ENCODE data around the gene UROD. TPM values are rescaled to one million over a fixed set of nuclear protein-coding genes. Genes with fewer than 3 reads are reported as not detected.
"Not testable (repeated sequence)": the region's sequence is repeated elsewhere in the genome, so short reads cannot be mapped to it uniquely, and the experiment has no call there.

The UROD gene
- total and polyA plus RNA-seq, 2 donors (not counting 1 experiment from before 2014, with no cell fraction given), result 65.5 to 82.5 TPM

DNA sequence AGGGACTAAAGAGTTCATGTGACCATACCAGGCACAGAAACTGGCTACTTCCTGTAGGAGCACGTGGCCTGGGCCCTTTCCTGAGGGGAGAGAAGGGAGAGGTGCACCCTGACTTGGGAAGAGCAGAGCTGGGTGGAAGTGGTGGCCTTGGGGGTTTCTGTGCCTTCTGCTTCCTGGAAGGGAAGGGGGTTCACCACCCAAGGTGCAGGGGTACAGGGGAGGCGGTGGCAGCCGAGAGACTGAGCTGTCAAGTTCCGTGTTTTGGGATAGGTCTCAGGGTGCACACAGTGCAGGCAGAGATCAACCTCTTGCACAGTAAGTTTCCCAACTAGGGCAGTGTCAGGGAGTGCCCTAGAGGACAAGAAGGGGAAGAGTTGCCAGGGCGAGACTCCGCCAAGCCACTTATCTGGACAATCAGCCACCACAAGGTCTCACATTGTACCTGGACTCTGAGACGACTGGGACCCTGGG is 11.0 kb upstream of the UROD start:
- Histone ChIP-seq H3K4me3 (ENCODE audit: control extremely low read depth in 1 of 5, extremely low read depth in 1 of 5, insufficient read depth in 1 of 5, low read depth in 2 of 5, low read length in 4 of 5) (no peak overlapping the region), H3K27me3 (replicated peaks in 1 of 4; ENCODE audit: control extremely low read depth in 1 of 4, control insufficient read depth in 3 of 4, insufficient read depth in 4 of 4, low read length in 3 of 4) (no peaks in the 10 kb centered on the region), H2AFZ (ENCODE audit: insufficient read depth, low read depth, low read length, poor library complexity, severe bottlenecking) (no peak overlapping the region), H3K79me2 (ENCODE audit: control insufficient read depth, insufficient read depth, low read length) (no peaks in the 10 kb centered on the region), H3K27ac (ENCODE audit: low read length in 2 of 2) (no peak overlapping the region), H3K4me2 (replicated peaks; ENCODE audit: low read depth, low read length, poor library complexity, severe bottlenecking) (no peak overlapping the region), H4K20me1 (ENCODE audit: control insufficient read depth, insufficient read depth, low read length, poor library complexity, severe bottlenecking) (no peaks in the 10 kb centered on the region), H3K9ac (ENCODE audit: low read length) (no peak overlapping the region), H3K9me3 (ENCODE audit: control extremely low read depth in 1 of 3, control insufficient read depth in 2 of 3, insufficient read depth in 1 of 3, low read length in 2 of 3) (no peaks in the 10 kb centered on the region), H3K36me3 (replicated peaks in 1 of 2; ENCODE audit: control extremely low read depth in 1 of 2, control insufficient read depth in 1 of 2, extremely low read depth in 1 of 2, insufficient read depth in 2 of 2, low read length in 1 of 2) (peaks cover 0 to 43% of the 10 kb centered on the region in 2 experiments), H3K4me1 (ENCODE audit: control insufficient read depth in 2 of 2, insufficient read depth in 2 of 2, low read length in 2 of 2) (no peaks in the 10 kb centered on the region)
- WGBS (ENCODE audit: insufficient coverage), result 78% methylated on average over 6 of the region's 7 CpGs
- H3K27ac Mint-ChIP-seq, result no peak overlapping the region
- H3K9me3 Mint-ChIP-seq (ENCODE audit: insufficient read depth), result no peaks in the 10 kb centered on the region
- ATAC-seq (ENCODE audit: low read depth), result no peak
- no peaks in the 10 kb centered on the region for H3K27me3 Mint-ChIP-seq
- no peak for DNase-seq
- H3K4me3 Mint-ChIP-seq, result no peak overlapping the region
- ChIA-PET POLR2A (no interaction called here), CTCF (interaction anchor here (0.9 kb wide), 1 partner anchor 13 kb away, joined by 3 read pairs; no protein-coding TSS in a partner anchor)
- TF ChIP-seq, protein P1, sequence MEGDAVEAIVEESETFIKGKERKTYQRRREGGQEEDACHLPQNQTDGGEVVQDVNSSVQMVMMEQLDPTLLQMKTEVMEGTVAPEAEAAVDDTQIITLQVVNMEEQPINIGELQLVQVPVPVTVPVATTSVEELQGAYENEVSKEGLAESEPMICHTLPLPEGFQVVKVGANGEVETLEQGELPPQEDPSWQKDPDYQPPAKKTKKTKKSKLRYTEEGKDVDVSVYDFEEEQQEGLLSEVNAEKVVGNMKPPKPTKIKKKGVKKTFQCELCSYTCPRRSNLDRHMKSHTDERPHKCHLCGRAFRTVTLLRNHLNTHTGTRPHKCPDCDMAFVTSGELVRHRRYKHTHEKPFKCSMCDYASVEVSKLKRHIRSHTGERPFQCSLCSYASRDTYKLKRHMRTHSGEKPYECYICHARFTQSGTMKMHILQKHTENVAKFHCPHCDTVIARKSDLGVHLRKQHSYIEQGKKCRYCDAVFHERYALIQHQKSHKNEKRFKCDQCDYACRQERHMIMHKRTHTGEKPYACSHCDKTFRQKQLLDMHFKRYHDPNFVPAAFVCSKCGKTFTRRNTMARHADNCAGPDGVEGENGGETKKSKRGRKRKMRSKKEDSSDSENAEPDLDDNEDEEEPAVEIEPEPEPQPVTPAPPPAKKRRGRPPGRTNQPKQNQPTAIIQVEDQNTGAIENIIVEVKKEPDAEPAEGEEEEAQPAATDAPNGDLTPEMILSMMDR (IDR thresholded peaks at IDR 0.05), result no peak
- TF ChIP-seq EZH2 (IDR thresholded peaks at IDR 0.05; ENCODE audit: borderline replicate concordance, insufficient read depth, low read depth, low read length, poor library complexity, severe bottlenecking), result no peak
- intact Hi-C loops (cut with micrococcal nuclease), result no loop called here
- peaks cover 3% of the 10 kb centered on the region for H3K4me1 Mint-ChIP-seq

GRCh38 chr1:45001576-45001975 is 10.5 kb upstream of the UROD start:
- CTCF ChIA-PET; ATAC-seq (ENCODE audit: low read depth); intact Hi-C loops (cut with micrococcal nuclease); H3K4me3 Mint-ChIP-seq; H3K9me3 Mint-ChIP-seq (ENCODE audit: insufficient read depth); H3K27me3 ChIP-seq (replicated peaks in 1 of 4; ENCODE audit: control extremely low read depth in 1 of 4, control insufficient read depth in 3 of 4, insufficient read depth in 4 of 4, low read length in 3 of 4); H3K27ac Mint-ChIP-seq; H3K27me3 Mint-ChIP-seq; H3K27ac ChIP-seq (ENCODE audit: low read length in 2 of 2); H4K20me1 ChIP-seq (ENCODE audit: control insufficient read depth, insufficient read depth, low read length, poor library complexity, severe bottlenecking); DNase-seq; H2AFZ ChIP-seq (ENCODE audit: insufficient read depth, low read depth, low read length, poor library complexity, severe bottlenecking); POLR2A ChIA-PET; H3K79me2 ChIP-seq (ENCODE audit: control insufficient read depth, insufficient read depth, low read length); H3K4me1 ChIP-seq (ENCODE audit: control insufficient read depth in 2 of 2, insufficient read depth in 2 of 2, low read length in 2 of 2); H3K4me3 ChIP-seq (ENCODE audit: control extremely low read depth in 1 of 5, extremely low read depth in 1 of 5, insufficient read depth in 1 of 5, low read depth in 2 of 5, low read length in 4 of 5); H3K9ac ChIP-seq (ENCODE audit: low read length); H3K9me3 ChIP-seq (ENCODE audit: control extremely low read depth in 1 of 3, control insufficient read depth in 2 of 3, insufficient read depth in 1 of 3, low read length in 2 of 3); H3K4me1 Mint-ChIP-seq; H3K4me2 ChIP-seq (replicated peaks; ENCODE audit: low read depth, low read length, poor library complexity, severe bottlenecking): not testable (repeated sequence)
- peaks cover 0 to 46% of the 10 kb centered on the region in 2 experiments for H3K36me3 ChIP-seq (replicated peaks in 1 of 2; ENCODE audit: control extremely low read depth in 1 of 2, control insufficient read depth in 1 of 2, extremely low read depth in 1 of 2, insufficient read depth in 2 of 2, low read length in 1 of 2)
- 80% methylated on average over 4 of the region's 8 CpGs for WGBS (ENCODE audit: insufficient coverage)

Data from B cell (primary cell).